Testis (tissue), 2 donors: Measurements from ENCODE around the gene MAP1B.

Source experiments
- POLR2A ChIP-seq: fragments of 450-650 bp; IDR thresholded peaks from one replicate; pipeline ENCODE4 v1.6.1; 2017; ENCODE audit warnings: antibody characterized with exemption, mild to moderate bottlenecking, moderate library complexity
- TF ChIP-seq, protein P1 (sequence below), 3 experiments: fragments of 450-650 bp in 2 of 3; fragments of 200-600 bp in 1 of 3; sonication (generic) in 1 of 3; IDR thresholded peaks; one replicate each; pipeline ENCODE4 v1.5.1; 2016 to 2019; ENCODE audit warnings: antibody characterized with exemption in 3 of 3, mild to moderate bottlenecking in 2 of 3, moderate library complexity in 1 of 3

DNA sequence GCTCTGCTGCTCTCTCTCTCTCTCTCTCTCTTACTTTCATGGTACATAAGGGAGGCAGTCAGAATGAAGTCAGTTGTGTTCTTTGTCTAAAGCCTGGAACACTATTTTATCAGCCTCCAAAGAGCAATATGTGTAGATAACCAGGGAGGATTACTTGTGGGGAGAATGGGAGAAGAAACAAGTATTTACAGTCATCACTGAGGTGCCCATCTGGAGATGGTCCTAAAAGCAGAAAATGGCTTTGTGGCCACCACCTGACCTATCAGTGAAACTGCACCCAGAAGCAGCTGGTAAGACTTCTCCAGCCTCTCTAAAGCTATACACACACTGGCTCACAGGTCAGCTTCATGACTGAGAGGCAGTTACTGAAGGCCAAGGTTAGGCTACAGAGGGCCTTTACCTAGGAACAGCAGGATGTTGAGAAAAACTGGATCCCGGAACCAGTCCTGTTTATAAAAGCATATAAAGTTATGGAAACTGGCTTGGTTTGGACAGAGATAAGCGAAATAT is 137.6 kb downstream of the MAP1B start:
- TF ChIP-seq, protein P1, sequence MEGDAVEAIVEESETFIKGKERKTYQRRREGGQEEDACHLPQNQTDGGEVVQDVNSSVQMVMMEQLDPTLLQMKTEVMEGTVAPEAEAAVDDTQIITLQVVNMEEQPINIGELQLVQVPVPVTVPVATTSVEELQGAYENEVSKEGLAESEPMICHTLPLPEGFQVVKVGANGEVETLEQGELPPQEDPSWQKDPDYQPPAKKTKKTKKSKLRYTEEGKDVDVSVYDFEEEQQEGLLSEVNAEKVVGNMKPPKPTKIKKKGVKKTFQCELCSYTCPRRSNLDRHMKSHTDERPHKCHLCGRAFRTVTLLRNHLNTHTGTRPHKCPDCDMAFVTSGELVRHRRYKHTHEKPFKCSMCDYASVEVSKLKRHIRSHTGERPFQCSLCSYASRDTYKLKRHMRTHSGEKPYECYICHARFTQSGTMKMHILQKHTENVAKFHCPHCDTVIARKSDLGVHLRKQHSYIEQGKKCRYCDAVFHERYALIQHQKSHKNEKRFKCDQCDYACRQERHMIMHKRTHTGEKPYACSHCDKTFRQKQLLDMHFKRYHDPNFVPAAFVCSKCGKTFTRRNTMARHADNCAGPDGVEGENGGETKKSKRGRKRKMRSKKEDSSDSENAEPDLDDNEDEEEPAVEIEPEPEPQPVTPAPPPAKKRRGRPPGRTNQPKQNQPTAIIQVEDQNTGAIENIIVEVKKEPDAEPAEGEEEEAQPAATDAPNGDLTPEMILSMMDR (IDR thresholded peaks at IDR 0.05): peak in 2 of 3 experiments; percentile 9 to 15
- no peak for TF ChIP-seq POLR2A
